ENCODE data around the gene CCND1.

GRCh38 chr11:69680688-69681087 is 39.7 kb downstream of the CCND1 start:
- TF ChIP-seq POLR2AphosphoS5 (IDR thresholded peaks at IDR 0.05) (no peak), POLR2A (IDR thresholded peaks at IDR 0.05) (no peak)
- TF ChIP-seq, protein P1, sequence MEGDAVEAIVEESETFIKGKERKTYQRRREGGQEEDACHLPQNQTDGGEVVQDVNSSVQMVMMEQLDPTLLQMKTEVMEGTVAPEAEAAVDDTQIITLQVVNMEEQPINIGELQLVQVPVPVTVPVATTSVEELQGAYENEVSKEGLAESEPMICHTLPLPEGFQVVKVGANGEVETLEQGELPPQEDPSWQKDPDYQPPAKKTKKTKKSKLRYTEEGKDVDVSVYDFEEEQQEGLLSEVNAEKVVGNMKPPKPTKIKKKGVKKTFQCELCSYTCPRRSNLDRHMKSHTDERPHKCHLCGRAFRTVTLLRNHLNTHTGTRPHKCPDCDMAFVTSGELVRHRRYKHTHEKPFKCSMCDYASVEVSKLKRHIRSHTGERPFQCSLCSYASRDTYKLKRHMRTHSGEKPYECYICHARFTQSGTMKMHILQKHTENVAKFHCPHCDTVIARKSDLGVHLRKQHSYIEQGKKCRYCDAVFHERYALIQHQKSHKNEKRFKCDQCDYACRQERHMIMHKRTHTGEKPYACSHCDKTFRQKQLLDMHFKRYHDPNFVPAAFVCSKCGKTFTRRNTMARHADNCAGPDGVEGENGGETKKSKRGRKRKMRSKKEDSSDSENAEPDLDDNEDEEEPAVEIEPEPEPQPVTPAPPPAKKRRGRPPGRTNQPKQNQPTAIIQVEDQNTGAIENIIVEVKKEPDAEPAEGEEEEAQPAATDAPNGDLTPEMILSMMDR (IDR thresholded peaks at IDR 0.05) = no peak
